Kidney epithelial cell (primary cell): ENCODE results near the gene PRKG1. TPM values are rescaled to one million over a fixed set of nuclear protein-coding genes. Genes with fewer than 3 reads are reported as not detected.

Source experiments
- DNase-seq: peaks from one replicate; pipeline ENCODE4 v3.0.0-alpha.2; 2010; ENCODE audit warnings: low read depth
- H3K27me3 ChIP-seq: 2 replicates; pipeline ENCODE4 v1.6.0; 2011; ENCODE audit warnings: low read length; ENCODE audit not compliant: control insufficient read depth, insufficient read depth
- H3K36me3 ChIP-seq: 2 replicates; pipeline ENCODE4 v1.5.1; 2011; ENCODE audit warnings: low read length; ENCODE audit not compliant: control insufficient read depth, insufficient read depth
- H3K4me3 ChIP-seq: 2 replicates; pipeline ENCODE4 v1.5.1; 2011; ENCODE audit warnings: low read depth, mild to moderate bottlenecking, control low read depth, low read length
- total RNA-seq: library from RNA; depleted of rRNA; stranded (reverse); fragments of >200 nt; gene quantifications from 2 replicates; pipeline ENCODE4 v1.2.3, GENCODE V29; 2015
- TF ChIP-seq, protein P1 (sequence below): IDR thresholded peaks from 2 replicates; pipeline ENCODE4 v1.5.1; 2011; ENCODE audit warnings: mild to moderate bottlenecking, moderate library complexity, low read length, control low read depth, inconsistent platforms; ENCODE audit not compliant: insufficient read depth, poor library complexity, severe bottlenecking

The PRKG1 gene
- total RNA-seq, 1 donor from 2014 or later, result 1.3 TPM

DNA sequence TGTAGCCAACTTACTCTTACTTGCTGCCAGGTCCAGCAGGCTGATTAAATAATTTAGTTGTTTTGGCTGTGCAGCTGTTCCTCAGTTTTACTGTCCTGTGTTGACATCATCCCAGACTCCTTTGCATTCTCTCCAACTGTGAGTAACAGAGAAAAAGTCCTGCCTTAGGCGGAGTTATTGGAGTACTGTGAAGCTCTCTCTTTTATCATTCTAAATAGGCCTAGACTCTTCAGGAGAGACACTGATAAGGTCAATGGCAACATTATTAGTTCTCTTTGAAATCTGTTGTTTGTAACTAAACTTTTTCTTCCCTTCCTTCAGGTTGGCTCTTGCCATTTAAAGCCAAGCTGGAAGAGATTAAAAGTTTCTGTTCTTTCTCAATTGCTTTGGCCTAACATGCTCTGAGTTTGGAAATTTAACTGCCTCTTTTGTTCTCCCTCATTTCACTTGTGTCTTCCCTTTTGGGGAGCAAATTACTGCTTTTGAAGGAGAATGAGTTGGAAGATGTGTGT, 840.8 kb downstream of the PRKG1 start:
- TF ChIP-seq, protein P1, sequence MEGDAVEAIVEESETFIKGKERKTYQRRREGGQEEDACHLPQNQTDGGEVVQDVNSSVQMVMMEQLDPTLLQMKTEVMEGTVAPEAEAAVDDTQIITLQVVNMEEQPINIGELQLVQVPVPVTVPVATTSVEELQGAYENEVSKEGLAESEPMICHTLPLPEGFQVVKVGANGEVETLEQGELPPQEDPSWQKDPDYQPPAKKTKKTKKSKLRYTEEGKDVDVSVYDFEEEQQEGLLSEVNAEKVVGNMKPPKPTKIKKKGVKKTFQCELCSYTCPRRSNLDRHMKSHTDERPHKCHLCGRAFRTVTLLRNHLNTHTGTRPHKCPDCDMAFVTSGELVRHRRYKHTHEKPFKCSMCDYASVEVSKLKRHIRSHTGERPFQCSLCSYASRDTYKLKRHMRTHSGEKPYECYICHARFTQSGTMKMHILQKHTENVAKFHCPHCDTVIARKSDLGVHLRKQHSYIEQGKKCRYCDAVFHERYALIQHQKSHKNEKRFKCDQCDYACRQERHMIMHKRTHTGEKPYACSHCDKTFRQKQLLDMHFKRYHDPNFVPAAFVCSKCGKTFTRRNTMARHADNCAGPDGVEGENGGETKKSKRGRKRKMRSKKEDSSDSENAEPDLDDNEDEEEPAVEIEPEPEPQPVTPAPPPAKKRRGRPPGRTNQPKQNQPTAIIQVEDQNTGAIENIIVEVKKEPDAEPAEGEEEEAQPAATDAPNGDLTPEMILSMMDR, result no peak
- Histone ChIP-seq H3K36me3 (no peaks in the 10 kb centered on the region), H3K4me3 (no peak overlapping the region), H3K27me3 (no peaks in the 10 kb centered on the region)
- DNase-seq, result no peak

DNA sequence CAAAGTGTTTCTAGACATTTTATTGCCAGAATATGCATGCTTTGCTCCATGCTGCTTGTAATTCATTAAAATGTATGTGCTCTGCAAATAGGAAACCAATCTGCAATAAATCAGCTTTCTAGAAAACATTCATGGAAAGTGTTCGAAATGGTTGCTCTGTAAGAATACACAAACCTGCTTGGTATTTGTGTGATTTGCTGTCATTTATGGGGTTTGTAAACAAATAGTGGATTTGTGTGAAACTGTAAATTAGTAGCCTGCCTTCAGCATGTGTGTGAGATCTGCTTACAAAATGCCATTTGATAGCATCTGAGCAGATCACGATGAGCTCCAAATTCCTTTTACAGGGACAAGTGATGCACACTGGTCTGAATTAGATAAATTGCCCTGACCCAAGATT, 844.2 kb downstream of the PRKG1 start:
- no peak for DNase-seq
- no peak overlapping the region for H3K4me3 ChIP-seq
- H3K36me3 ChIP-seq, result no peaks in the 10 kb centered on the region
- no peaks in the 10 kb centered on the region for H3K27me3 ChIP-seq
- TF ChIP-seq, protein P1, result no peak

DNA sequence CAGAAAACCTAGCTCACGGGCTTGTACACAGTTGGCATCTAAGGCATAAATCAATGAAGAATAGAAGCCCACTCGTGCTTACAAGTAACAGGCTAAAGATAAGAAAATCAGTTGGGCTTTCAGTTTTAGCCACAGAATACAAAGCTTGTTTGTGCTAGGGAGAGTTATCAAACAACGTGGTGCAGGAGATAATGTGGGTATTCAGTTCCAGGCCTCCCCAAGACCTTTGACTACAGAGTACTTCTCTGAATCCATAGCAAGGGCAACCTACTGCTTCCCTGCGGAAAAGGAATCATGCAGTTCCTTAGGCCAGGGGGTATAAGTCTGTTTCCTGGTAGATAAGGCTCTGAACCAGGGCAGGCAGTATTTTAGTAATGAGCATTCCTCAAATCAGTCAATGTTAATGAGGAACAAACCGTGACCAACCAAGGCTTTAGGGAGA, 844.6 kb downstream of the PRKG1 start:
- Histone ChIP-seq H3K36me3 (no peaks in the 10 kb centered on the region), H3K4me3 (no peak overlapping the region), H3K27me3 (no peaks in the 10 kb centered on the region)
- no peak for DNase-seq
- TF ChIP-seq, protein P1, result no peak

DNA sequence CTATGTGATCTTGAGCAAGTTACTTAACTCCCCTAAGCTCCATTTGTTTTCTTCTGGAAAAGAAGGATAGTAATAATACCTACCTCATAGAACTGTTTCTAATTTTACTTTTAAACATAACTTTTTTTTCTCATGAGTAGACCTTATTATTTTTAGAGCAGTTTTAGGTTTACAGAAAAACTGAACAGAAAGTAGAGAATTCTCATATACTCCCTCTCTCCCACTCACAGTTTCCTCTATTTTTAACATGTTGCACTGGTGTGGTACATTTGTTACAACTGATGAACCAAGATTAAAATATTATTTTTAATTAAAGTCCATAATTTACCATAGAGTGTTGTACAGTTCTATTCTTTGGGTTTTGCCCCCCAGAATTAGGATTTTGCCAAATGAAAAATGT, 846.4 kb downstream of the PRKG1 start:
- DNase-seq, result no peak
- TF ChIP-seq, protein P1, result no peak
- no peak overlapping the region for H3K4me3 ChIP-seq
- H3K36me3 ChIP-seq, result no peaks in the 10 kb centered on the region
- H3K27me3 ChIP-seq, result no peaks in the 10 kb centered on the region

DNA sequence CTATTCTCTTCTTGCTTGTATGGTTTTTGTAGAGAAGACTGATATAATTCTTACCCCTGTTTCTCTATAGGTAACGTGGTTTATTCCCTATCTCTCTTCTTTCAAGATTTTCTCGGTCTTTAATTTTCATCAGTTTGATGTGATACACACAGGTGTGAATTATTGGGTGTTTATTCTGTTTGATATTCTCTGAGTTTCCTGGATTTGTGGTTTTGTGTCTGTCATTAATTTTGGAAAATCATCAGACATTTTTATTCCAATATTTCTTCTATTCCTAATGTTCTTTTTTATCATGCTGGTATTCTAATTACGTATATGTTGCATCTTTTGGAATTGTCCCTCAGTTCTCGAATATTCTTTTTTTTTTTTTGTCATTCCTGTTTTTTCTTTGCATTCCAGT, 850.1 kb downstream of the PRKG1 start:
- DNase-seq, result no peak
- Histone ChIP-seq H3K27me3 (no peaks in the 10 kb centered on the region), H3K4me3 (no peak overlapping the region), H3K36me3 (no peaks in the 10 kb centered on the region)
- TF ChIP-seq, protein P1, result no peak

DNA sequence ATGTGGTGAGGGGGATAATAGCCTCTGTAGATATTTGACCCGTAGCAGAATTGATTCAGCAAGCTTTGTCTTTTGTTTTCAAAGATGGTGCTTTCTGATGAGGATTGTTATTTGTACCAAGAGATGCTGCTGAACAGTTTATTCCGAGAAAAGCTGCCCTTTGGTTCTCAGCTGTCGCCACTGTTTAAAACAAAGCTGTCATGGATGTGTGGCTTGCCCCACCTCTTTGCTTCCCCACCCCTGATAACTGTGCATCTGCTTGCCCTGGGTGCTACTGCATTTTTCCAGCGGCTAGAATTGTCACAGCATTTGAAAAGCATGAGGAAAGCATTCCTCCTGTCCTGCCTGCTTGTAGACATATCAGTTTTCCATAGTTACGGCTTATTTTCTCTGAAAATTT, 852.0 kb downstream of the PRKG1 start:
- DNase-seq, result no peak
- H3K36me3 ChIP-seq, result no peaks in the 10 kb centered on the region

More for the DNA sequence above, 852.0 kb downstream of the PRKG1 start:
- Histone ChIP-seq H3K27me3 (no peaks in the 10 kb centered on the region), H3K4me3 (no peak overlapping the region)
- TF ChIP-seq, protein P1, result no peak
